HG03442 (cell line): ENCODE data around the gene IFI16.
"Not testable (repeated sequence)": the region's sequence is repeated elsewhere in the genome, so short reads cannot be mapped to it uniquely, and the experiment has no call there.

Experiments
- ATAC-seq: cut with Tn5 transposase; IDR thresholded peaks from one replicate; pipeline ENCODE4 v1.9.1; 2021; ENCODE audit warnings: mild to moderate bottlenecking, moderate library complexity; ENCODE audit not compliant: unreplicated experiment

The IFI16 gene

DNA sequence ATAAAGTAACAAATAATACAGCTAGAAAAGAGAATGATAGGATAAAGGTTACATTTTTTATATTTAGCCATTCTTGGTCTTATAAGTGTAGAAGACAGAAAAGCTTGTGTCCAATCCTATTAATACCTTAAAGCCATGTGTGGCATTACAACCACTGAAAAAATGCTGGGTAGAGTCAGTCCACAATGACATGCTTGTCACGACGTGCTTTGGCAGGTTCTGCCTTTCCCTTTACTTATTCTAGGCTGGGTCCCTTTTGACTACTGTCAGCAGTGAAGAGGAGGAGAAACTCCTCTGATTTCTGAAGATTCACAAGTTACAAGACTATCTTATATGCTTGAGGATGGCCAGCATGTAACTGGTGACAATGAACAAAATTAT is 81.5 kb downstream of the IFI16 start:
- no peak for ATAC-seq

DNA sequence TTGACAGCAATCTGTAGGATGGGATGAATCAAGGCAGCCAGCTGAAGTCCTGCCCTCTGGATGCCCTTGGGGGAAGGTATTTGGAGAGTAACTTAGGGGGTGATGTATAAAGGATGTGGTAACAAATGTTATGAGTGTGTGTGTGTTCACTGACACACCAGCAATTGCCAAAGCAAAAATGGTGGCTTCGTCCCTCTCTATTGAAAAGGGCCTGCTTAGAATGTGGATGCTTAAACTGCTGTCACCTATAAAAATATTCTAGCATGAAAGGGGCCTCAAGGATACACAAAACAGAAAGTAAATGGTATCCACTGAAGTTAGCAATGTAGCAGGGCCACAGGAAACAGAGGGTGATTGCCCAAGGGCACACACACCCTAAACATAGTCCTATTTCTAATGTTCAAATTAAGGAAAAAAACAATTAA is 81.9 kb downstream of the IFI16 start:
- no peak for ATAC-seq

DNA sequence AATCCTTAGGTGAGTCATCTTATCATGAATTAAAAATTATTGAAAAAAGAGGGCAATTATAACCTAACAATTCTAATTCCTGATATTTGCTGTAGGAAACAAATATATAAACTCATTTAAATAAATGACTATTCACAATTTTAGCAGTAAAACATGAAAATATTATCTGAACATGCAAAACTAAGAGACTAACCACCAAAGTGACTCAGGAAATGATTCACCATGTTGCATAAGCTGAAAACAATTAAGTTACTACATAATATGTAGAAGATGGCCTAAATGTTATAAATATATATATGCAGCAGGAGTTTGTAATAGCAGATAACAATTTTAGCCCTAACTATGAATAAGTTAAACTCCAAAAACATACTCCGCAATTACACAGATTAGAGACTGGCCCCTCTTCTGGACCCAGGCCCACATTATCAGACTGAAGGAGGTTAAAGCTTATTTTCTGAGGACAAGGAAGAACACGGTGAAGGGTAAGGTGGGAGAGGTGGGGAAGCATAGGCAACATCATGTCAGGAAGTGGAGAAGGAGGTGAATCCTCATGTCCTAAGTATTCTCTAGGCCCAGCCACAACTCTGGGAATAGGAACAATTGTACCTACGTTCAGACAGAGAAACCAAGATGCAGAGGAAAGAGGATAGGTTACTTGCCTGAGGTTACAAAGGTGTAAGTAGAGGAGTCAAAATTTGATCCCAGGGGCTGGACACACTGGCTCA is 82.5 kb downstream of the IFI16 start:
- ATAC-seq, result no peak

- no peak for ATAC-seq
These were observed 88.9 kb downstream of the IFI16 start for GRCh38 chr1:159098596-159098995.

DNA sequence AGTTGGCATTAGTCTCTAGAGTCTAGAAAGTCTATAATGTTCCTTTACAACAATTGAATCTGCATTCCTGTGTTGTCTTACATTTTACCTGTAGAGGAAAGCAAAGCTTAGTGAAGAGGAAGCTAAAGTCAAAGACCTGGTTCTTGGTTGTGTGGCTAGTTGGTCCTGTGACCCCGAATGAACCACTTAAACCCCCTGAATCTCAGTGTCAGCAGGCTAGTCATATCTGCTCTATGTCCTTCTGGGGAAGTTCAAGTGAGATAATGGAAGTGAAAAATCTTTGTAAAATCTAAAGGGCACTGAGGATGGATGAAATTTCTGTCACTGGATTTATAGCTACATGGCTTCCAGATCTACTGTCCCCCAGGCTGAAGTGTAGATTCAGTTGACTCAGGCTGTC is 90.9 kb downstream of the IFI16 start:
- no peak for ATAC-seq

- ATAC-seq, result not testable (repeated sequence)
These were observed 93.3 kb downstream of the IFI16 start for GRCh38 chr1:159103021-159103420.
